Esophagus muscularis mucosa (tissue), 4 donors: ENCODE data around the gene CD164. TPM values are rescaled to one million over a fixed set of nuclear protein-coding genes. Genes with fewer than 3 reads are reported as not detected.

Experiments used
- DNase-seq: peaks from one replicate; pipeline ENCODE4 v3.0.0-alpha.2; 2017; ENCODE audit errors: extremely low spot score
- H3K27ac ChIP-seq, 4 donors: fragments of 200-600 bp; sonication (generic); replicated peaks in 1 of 4; 1 replicate in 3 of 4; 2 replicates in 1 of 4; pipeline ENCODE4 v1.5.1; 2016 to 2019; ENCODE audit warnings: mild to moderate bottlenecking in 1 of 4
- H3K27me3 ChIP-seq, 4 donors: fragments of 200-600 bp; sonication (generic); one replicate each; pipeline versions ENCODE4 v1.5.1 to v1.6.0; 2016 to 2019
- H3K36me3 ChIP-seq, 4 donors: fragments of 200-600 bp; sonication (generic); one replicate each; pipeline ENCODE4 v1.5.1; 2016 to 2019
- H3K4me1 ChIP-seq, 4 donors: fragments of 200-600 bp; sonication (generic); one replicate each; pipeline ENCODE4 v1.5.1; 2016 to 2019
- H3K4me3 ChIP-seq, 4 donors: fragments of 200-600 bp; sonication (generic); 1 replicate in 2 of 4; 2 replicates in 2 of 4; pipeline ENCODE4 v1.5.1; 2016 to 2019; ENCODE audit warnings: mild to moderate bottlenecking in 4 of 4, moderate library complexity in 1 of 4
- H3K9me3 ChIP-seq, 4 donors: fragments of 200-600 bp; sonication (generic); 1 replicate in 3 of 4; 2 replicates in 1 of 4; pipeline ENCODE4 v1.5.1; 2016 to 2019
- CTCF ChIP-seq, 3 experiments: fragments of 200-600 bp in 2 of 3; fragments of 450-650 bp in 1 of 3; sonication (generic) in 2 of 3; IDR thresholded peaks; one replicate each; pipeline ENCODE4 v1.5.1; 2017 to 2019; ENCODE audit warnings: antibody characterized with exemption in 3 of 3, mild to moderate bottlenecking in 2 of 3, moderate library complexity in 1 of 3
- EP300 ChIP-seq: sonication (generic); formaldehyde crosslinking; IDR thresholded peaks from one replicate; pipeline ENCODE4 v1.6.1; 2017; ENCODE audit warnings: antibody characterized with exemption
- POLR2A ChIP-seq: fragments of 450-650 bp; IDR thresholded peaks from one replicate; pipeline ENCODE4 v1.6.1; 2017; ENCODE audit warnings: antibody characterized with exemption, moderate library complexity, mild to moderate bottlenecking, low read depth
- POLR2AphosphoS5 ChIP-seq, 2 donors: sonication (generic); formaldehyde crosslinking; IDR thresholded peaks; one replicate each; pipeline ENCODE4 v1.6.1; 2017; ENCODE audit warnings: antibody characterized with exemption in 2 of 2
- WGBS: methylation state at CpG from one replicate; pipeline ENCODE4 v1.1.5; 2018; 5-methylcytosine and 5-hydroxymethylcytosine counted together
- intact Hi-C: fragments of 100-400 bp; cut with DNase I; formaldehyde crosslinking; loops from one replicate; pipeline ENCODE4 v1.15.1; 2023
- total RNA-seq, 4 donors: library from RNA; depleted of rRNA; stranded (reverse); fragments of >200 nt; gene quantifications; one replicate each; pipeline versions ENCODE4 v1.1.0 to v1.2.1, GENCODE V29; 2016

Gene CD164
- total RNA-seq, 4 donors from 2014 or later = 94.4 to 139 (median 120) TPM

GRCh38 chr6:109421184-109421583 is 38.9 kb upstream of the CD164 start:
- Histone ChIP-seq H3K9me3 (no peaks in the 10 kb centered on the region), H3K27me3 (no peaks in the 10 kb centered on the region), H3K4me1 (no peaks in the 10 kb centered on the region), H3K36me3 (no peaks in the 10 kb centered on the region), H3K4me3 (no peak overlapping the region), H3K27ac (no peak overlapping the region)
- no peak for DNase-seq
- WGBS = 96% methylated on average over 1 of the region's 1 CpG
- intact Hi-C loops = no loop called here
- TF ChIP-seq POLR2A (no peak), POLR2AphosphoS5 (IDR thresholded peaks at IDR 0.05) (no peak), EP300 (no peak), CTCF (IDR thresholded peaks at IDR 0.05) (no peak)

- Histone ChIP-seq H3K36me3 (peaks cover 0 to 1% (median 0%) of the 10 kb centered on the region in 4 donors), H3K9me3 (no peaks in the 10 kb centered on the region), H3K4me1 (no peaks in the 10 kb centered on the region), H3K4me3 (no peak overlapping the region), H3K27ac (no peak overlapping the region), H3K27me3 (no peaks in the 10 kb centered on the region)
- no peak for DNase-seq
- TF ChIP-seq POLR2AphosphoS5 (IDR thresholded peaks at IDR 0.05) = no peak
- WGBS = 52% methylated on average over 1 of the region's 1 CpG
- intact Hi-C loops = no loop called here
Measured at GRCh38 chr6:109420751-109421150, 38.5 kb upstream of the CD164 start.

- TF ChIP-seq POLR2AphosphoS5 (IDR thresholded peaks at IDR 0.05) = no peak
- no peak for TF ChIP-seq CTCF (IDR thresholded peaks at IDR 0.05)
- no peak for TF ChIP-seq EP300
- TF ChIP-seq POLR2A = no peak
- Histone ChIP-seq H3K9me3 (no peaks in the 10 kb centered on the region), H3K4me3 (no peak overlapping the region), H3K36me3 (peaks cover 0 to 3% (median 0%) of the 10 kb centered on the region in 4 donors), H3K4me1 (no peaks in the 10 kb centered on the region), H3K27me3 (no peaks in the 10 kb centered on the region), H3K27ac (no peak overlapping the region)
- no peak for DNase-seq
- intact Hi-C loops = no loop called here
- 98% methylated on average over 4 of the region's 4 CpGs for WGBS
Measured at GRCh38 chr6:109417646-109418045, 35.4 kb upstream of the CD164 start.

GRCh38 chr6:109411034-109411433 is 28.8 kb upstream of the CD164 start:
- WGBS = 100% methylated on average over 2 of the region's 2 CpGs
- Histone ChIP-seq H3K27me3 (no peaks in the 10 kb centered on the region), H3K27ac (no peak overlapping the region), H3K4me1 (no peaks in the 10 kb centered on the region), H3K36me3 (peaks cover 0 to 3% (median 0%) of the 10 kb centered on the region in 4 donors), H3K4me3 (no peak overlapping the region), H3K9me3 (no peaks in the 10 kb centered on the region)
- intact Hi-C loops = no loop called here
- TF ChIP-seq EP300 (no peak), POLR2A (no peak), CTCF (IDR thresholded peaks at IDR 0.05) (no peak), POLR2AphosphoS5 (IDR thresholded peaks at IDR 0.05) (no peak)
- no peak for DNase-seq

GRCh38 chr6:109406196-109406595 is 23.9 kb upstream of the CD164 start:
- H3K4me3 ChIP-seq = no peak overlapping the region
- H3K36me3 ChIP-seq = no peaks in the 10 kb centered on the region
- intact Hi-C loops = no loop called here
- 84% methylated on average over 4 of the region's 4 CpGs for WGBS
- no peak overlapping the region for H3K27ac ChIP-seq
- H3K9me3 ChIP-seq = no peaks in the 10 kb centered on the region
- TF ChIP-seq POLR2AphosphoS5 (IDR thresholded peaks at IDR 0.05) (no peak), POLR2A (no peak), EP300 (no peak), CTCF (IDR thresholded peaks at IDR 0.05) (no peak)
- H3K4me1 ChIP-seq = no peaks in the 10 kb centered on the region
- H3K27me3 ChIP-seq = no peaks in the 10 kb centered on the region
- DNase-seq = no peak
